HG03432 (cell line): ENCODE data around the gene COX6B1.
"Not testable (repeated sequence)": the region's sequence is repeated elsewhere in the genome, so short reads cannot be mapped to it uniquely, and the experiment has no call there.

ENCODE experiments used
- ATAC-seq: cut with Tn5 transposase; IDR thresholded peaks from one replicate; pipeline ENCODE4 v1.9.1; 2021; ENCODE audit warnings: mild to moderate bottlenecking, moderate library complexity; ENCODE audit not compliant: unreplicated experiment

Gene COX6B1

GRCh38 chr19:35648017-35648961 is at the start of gene COX6B1:
COX6B1 (plus strand) TSS chr19:35648323; CDS start chr19:35651244, 2,921 bp downstream.
- ATAC-seq, result peak; percentile 47

DNA sequence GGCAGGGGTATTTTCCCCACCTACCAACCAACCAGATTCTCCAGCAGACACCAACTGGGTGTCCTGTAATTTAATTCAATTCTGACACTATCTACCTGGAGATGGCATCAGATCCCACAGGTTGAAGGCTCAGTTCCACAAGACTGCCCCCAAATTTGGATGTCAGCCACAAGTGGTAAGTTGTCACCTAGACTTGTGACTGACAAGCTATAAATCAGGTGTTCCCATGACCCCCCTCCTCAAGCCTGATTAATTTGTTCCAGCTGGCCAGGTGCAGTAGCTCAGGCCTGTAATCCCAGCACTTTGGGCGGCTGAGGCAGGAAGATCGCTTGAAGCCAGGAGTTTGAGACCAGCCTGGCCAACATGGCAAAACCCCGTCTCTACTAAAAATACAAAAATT is 46.2 kb upstream of the COX6B1 start:
- no peak for ATAC-seq

DNA sequence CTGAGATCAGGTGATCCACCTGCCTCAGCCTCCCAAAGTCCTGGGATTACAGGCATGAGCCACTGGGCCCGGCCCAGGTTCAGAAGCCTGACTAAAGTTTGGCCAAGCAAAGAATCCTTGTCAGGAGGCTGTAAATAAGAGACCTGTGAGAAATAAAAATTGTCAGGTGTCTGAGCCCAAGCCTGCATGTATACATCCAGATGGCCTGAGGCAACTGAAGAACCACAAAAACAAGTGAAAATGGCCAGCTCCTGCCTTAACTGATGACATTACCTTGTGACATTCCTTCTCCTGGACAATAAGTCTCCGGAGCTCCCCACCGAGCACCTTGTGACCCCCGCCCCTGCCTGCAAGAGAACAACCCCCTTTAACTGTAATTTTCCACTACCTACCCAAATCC is 43.7 kb upstream of the COX6B1 start:
- not testable (repeated sequence) for ATAC-seq

GRCh38 chr19:35607170-35607569 is 41.0 kb upstream of the COX6B1 start:
- not testable (repeated sequence) for ATAC-seq

- no peak for ATAC-seq
Observed at GRCh38 chr19:35607661-35608060, 40.5 kb upstream of the COX6B1 start.

- ATAC-seq, result no peak
Observed at GRCh38 chr19:35608251-35608650, 39.9 kb upstream of the COX6B1 start.

GRCh38 chr19:35609851-35610353 is 38.2 kb upstream of the COX6B1 start:
- peak; percentile 37 for ATAC-seq

DNA sequence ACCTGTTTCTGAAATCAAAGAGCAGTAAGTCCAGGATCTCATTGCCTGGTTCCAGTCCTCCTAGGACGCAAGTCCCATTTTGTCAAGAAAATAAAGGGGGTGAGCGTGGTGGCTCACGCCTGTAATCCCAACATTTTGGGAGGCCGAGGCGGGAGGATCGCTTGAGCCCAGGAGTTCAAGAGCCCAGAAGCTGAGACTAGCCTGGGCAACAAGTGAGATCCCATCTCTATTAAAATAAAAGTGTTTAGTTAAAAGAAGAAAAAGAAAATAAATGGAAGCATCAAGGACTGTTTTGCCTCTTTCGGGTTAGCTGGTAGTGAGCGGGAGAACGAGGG is 35.9 kb upstream of the COX6B1 start:
- no peak for ATAC-seq

DNA sequence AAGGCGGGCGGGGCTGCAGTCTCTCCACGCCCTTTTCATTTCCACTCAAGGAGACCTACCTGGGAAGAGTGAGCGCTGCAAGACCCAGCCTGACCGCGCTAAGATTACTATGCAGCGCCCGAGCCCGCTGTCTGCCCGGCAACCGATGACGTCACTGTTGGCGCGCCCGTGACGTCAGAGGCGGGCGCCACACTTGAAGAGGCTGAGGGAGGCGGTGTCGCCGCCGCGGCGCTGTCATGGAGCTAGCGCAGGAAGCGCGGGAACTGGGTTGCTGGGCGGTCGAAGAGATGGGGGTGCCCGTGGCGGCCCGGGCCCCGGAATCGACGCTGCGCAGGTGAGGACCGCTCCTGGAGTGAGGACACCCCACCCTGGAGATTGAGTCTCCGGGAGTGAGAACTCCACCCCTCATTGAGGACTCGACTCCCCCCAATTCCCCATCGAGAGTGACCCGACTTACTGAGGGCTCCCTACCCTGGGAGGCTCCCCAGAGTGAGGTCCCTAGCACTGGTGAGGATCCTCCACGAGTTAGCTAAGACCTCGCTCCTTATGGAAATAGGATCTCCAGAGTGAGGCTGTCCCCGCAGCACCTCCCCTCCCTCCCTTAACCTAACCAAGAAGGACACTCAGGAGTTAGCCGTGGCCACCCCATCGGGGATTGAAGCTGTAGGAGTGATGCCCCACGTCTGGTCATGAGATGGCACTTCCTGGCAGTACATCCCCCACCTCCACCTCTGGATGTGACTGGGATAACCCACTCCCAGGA is 35.4 kb upstream of the COX6B1 start, which contains the start of gene HAUS5:
Gene HAUS5, plus strand, starts transcription at position 177 of the 763 bp plus-strand sequence. Its CDS starts 60 bp downstream, at position 237.
- peak; percentile 79 for ATAC-seq

GRCh38 chr19:35613574-35613973 is 34.5 kb upstream of the COX6B1 start:
- ATAC-seq, result no peak

GRCh38 chr19:35615036-35615435 is 33.1 kb upstream of the COX6B1 start:
- ATAC-seq, result no peak

- ATAC-seq, result no peak
Observed at GRCh38 chr19:35618857-35619256, 29.3 kb upstream of the COX6B1 start.

GRCh38 chr19:35619290-35619923 is 28.7 kb upstream of the COX6B1 start:
- no peak for ATAC-seq

- ATAC-seq, result no peak
Observed at GRCh38 chr19:35620001-35620400, 28.1 kb upstream of the COX6B1 start.

GRCh38 chr19:35621708-35622107 is 26.4 kb upstream of the COX6B1 start:
- ATAC-seq, result no peak

DNA sequence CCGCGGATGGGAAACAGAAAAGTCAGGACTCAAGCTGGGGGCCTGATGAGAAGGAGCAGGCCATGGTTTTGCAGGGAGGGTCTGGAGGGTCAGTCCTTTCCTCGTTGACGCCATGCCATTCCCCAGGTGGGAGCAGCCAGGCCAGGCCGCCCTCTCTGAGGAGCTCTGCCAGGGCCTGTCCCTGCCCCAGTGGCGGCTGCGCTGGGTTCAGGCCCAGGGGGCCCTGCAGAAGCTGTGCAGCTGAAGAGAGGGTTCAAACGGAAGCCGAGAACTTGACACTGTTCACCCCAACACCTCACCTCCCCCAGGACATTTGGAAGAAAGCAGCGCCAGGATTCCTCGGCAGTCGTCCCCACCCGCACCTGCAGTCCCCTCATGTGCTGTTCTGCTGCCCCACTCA is 25.4 kb upstream of the COX6B1 start:
- no peak for ATAC-seq

- no peak for ATAC-seq
Observed at GRCh38 chr19:35623327-35624010, 24.7 kb upstream of the COX6B1 start.

DNA sequence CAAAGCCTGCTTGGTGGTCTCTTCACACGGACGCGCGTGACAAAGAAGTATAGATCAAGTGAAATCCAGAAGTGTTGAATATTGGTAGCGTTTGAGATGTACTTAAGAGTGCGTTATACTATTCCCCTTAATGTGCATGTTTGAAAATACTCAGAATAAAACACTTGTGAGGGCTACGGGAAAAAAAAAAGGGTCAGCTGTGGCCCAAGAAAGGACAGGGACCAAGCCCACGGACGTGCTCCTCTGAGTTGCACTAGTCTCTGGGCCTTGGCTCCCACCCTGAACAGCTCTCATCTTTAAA is 19.9 kb upstream of the COX6B1 start:
- ATAC-seq, result no peak

- peak; percentile 92 for ATAC-seq
Observed at GRCh38 chr19:35628565-35629331, 19.4 kb upstream of the COX6B1 start, which contains the start of gene RBM42. RBM42 (plus strand) TSS chr19:35629036; CDS start chr19:35629154, 118 bp downstream.

GRCh38 chr19:35629332-35629633 is 18.8 kb upstream of the COX6B1 start:
- no peak for ATAC-seq
